NCI-H82 (cell line): ENCODE data around the gene VMP1.
A peak's percentile ranks its signal among the peaks of the same experiment; 100 is the strongest.

Source experiments
- DNase-seq: peaks from one replicate; lab custom pipeline; 2025; lab: John Stamatoyannopoulos, UW

The VMP1 gene

GRCh38 chr17:59707149-59707970 lies at the start of gene VMP1, which contains the start of gene PTRH2:
TSS of gene VMP1 (plus strand) at chr17:59707654. CDS start at chr17:59731447, 23,793 bp downstream.
TSS of gene PTRH2 (minus strand) at chr17:59707430. CDS start at chr17:59697978, 9,452 bp downstream.
- DNase-seq, result peak; percentile 100

GRCh38 chr17:59666235-59666634 lies 41.2 kb upstream of the VMP1 start:
- no peak for DNase-seq

- no peak for DNase-seq
Observed at GRCh38 chr17:59668816-59669215, 38.6 kb upstream of the VMP1 start.

GRCh38 chr17:59669411-59669810 lies 38.0 kb upstream of the VMP1 start:
- no peak for DNase-seq

- DNase-seq, result no peak
Observed at GRCh38 chr17:59669944-59670343, 37.5 kb upstream of the VMP1 start.

GRCh38 chr17:59671386-59671785 lies 36.1 kb upstream of the VMP1 start:
- no peak for DNase-seq

GRCh38 chr17:59675231-59675630 lies 32.2 kb upstream of the VMP1 start:
- DNase-seq, result no peak

GRCh38 chr17:59676716-59677115 lies 30.7 kb upstream of the VMP1 start:
- no peak for DNase-seq

GRCh38 chr17:59678918-59679317 lies 28.5 kb upstream of the VMP1 start:
- DNase-seq, result no peak

GRCh38 chr17:59680314-59680713 lies 27.1 kb upstream of the VMP1 start:
- no peak for DNase-seq

GRCh38 chr17:59683283-59683682 lies 24.2 kb upstream of the VMP1 start:
- DNase-seq, result no peak

GRCh38 chr17:59684967-59685366 lies 22.5 kb upstream of the VMP1 start:
- no peak for DNase-seq

- DNase-seq, result no peak
Observed at GRCh38 chr17:59688008-59688407, 19.4 kb upstream of the VMP1 start.

- DNase-seq, result no peak
Observed at GRCh38 chr17:59688496-59688895, 19.0 kb upstream of the VMP1 start.

GRCh38 chr17:59693582-59693981 lies 13.9 kb upstream of the VMP1 start:
- DNase-seq, result no peak

- no peak for DNase-seq
Observed at GRCh38 chr17:59694344-59694743, 13.1 kb upstream of the VMP1 start.

- DNase-seq, result no peak
Observed at GRCh38 chr17:59695945-59696681, 11.3 kb upstream of the VMP1 start.

GRCh38 chr17:59696682-59697277 lies 10.7 kb upstream of the VMP1 start:
- no peak for DNase-seq

- DNase-seq, result no peak
Observed at GRCh38 chr17:59698143-59698542, 9.3 kb upstream of the VMP1 start.

- DNase-seq, result no peak
Observed at GRCh38 chr17:59699218-59699617, 8.2 kb upstream of the VMP1 start.

GRCh38 chr17:59699786-59700185 lies 7.7 kb upstream of the VMP1 start:
- no peak for DNase-seq

GRCh38 chr17:59702304-59702703 lies 5.2 kb upstream of the VMP1 start:
- DNase-seq, result peak; percentile 17

- peak; percentile 54 for DNase-seq
Observed at GRCh38 chr17:59707971-59708430, 547 bp downstream of the VMP1 start.
